Epithelial cell of prostate (primary cell): ENCODE measurements around the gene IQSEC1.

ENCODE experiments used
- DNase-seq: peaks from one replicate; pipeline ENCODE4 v3.0.0-alpha.2; 2011; ENCODE audit warnings: low read depth, low spot score
- H3K27ac ChIP-seq: fragments of 450-650 bp; 2 replicates; pipeline ENCODE4 v1.5.1; 2017; ENCODE audit warnings: mild to moderate bottlenecking

The IQSEC1 gene

DNA sequence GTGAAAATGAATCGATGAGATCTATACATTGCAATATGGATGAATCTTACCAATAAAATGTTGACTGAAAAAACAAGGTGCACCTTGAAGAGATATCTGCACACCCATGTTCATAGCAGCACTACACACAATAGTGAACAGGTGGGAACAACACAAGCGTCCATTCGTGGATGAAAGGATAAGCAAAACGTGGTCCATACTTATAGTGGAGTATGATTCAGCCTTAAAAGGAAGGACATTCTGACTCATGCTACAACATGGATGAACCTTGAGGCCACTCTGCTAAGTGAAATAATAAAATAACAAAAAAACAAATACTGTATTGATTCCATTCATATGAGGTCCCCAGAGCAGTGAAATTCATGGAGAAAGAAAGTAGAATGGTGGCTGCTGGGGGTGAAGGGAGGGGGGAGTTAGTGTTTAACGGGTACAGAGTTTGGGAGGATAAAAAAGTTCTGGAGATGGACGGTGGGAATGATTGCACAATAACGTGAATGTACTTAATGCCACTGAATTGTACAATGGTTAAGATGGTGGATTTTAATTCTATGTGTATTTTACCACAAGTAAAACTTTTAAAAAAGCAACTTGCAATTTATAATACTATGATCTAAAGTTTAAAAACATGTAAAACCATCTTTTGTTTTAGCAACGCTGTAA lies 35.6 kb downstream of the IQSEC1 start:
- no peak for DNase-seq
- H3K27ac ChIP-seq, result no peak overlapping the region

DNA sequence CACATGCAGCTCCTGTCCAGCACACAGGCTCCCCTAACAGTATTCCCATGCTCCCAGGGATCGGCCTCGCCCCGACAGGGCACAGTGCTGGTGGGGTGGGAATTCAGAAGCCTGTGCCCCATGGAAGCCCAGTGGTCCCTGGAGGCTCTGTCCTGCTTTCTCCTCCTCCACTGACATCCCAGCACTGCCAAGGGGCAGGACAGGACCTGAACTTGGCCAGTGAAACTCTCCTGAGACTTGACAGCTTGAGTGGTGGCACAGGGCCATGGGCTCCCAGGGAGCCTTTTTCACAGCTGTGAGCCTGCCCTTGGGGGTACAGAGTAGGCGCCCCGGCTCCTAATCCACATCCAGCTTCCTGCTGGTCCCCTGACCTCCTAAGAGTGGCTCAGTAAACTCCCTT lies 38.4 kb downstream of the IQSEC1 start:
- H3K27ac ChIP-seq, result no peak overlapping the region
- no peak for DNase-seq

DNA sequence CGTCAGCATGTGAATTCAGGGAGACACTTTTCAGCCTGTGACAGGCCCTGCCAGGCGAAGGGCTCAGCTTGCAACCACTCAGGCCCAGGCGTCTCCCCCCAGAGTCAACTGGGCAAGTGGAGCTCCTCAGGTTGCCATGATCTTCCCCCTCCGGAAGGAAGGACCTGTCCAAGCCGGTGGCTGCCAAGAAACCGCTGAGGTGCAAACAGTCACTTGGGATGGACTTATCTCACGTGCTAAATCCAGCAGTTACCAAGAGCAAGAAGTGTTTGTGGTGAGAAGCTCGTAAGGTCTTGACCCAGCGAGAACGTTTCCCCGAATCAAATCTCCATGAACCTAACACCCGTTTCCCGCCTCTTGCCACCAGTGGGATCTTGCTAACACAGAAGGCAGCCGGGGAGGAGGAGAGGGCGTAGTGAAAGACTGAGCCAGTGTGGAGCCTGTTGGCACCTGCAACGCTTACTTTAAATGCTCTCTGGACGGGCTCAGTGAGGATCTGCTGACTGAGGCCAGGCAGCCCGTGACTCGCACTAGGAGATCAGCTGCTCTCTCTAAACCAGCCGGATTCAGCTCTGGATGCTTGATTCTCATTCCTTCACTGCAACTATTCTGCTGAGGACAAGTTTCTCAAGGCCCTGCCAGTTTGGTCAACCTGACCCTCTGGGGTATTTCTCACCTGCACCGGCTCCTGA lies 39.0 kb downstream of the IQSEC1 start:
- H3K27ac ChIP-seq, result no peak overlapping the region
- no peak for DNase-seq

DNA sequence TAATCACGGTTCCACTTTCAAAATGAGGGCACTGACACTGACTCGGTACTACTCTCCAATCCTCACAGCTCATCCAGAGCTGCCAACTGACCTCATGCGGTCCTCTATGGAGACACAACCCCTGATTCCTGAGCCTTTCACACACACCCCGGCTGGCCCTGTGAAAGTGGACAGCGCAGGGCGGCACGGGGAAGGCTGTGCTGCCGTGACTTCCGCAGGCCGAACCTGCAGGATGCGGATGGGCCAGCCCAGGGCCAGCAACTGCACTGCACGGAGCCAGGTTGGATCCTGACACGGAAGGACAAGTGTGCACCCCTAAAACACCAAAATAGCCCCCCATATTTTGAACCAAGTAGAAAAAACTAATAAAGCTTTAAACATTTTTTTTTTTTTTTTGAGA lies 41.0 kb downstream of the IQSEC1 start:
- H3K27ac ChIP-seq, result no peak overlapping the region

DNA sequence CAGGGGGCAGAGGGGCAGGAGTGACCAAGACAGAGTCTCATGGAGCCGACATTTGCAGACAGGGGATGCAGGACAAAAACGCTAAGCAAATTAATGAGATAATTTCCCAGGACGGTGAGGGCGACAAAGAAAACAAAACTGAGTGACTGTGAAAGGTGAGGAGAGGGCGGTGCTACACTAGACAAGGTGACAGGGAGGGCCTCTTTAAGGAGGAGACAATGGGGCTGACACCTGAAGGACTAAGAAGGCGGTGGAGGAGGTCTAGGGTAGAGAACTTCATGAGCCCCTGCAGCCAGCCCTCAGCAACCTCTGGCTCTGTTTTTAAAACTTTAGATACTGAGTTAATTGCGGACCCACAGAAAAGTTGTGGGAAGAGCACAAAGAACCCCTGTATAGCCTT lies 41.6 kb downstream of the IQSEC1 start:
- no peak overlapping the region for H3K27ac ChIP-seq
- no peak for DNase-seq

More for the DNA sequence above, 41.0 kb downstream of the IQSEC1 start:
- DNase-seq, result no peak

DNA sequence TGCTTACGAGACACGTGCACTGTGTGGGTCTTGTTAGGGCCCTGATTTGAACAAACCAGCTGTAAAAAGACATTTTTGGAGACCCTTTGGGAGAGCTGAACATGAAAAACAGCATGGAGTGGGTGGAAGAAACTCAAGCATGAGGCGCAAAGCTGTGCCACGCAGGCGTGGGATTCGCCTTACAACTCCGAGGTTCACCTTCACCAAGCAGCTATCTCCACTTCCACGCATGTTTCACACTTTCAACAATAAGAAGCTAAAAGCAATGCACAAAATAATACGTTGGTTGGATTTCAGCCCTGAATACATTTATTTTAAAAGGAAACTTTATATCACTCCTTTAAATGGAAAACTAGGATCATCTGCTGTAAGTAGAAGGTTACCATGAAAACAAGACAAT lies 42.5 kb downstream of the IQSEC1 start:
- DNase-seq, result no peak
- H3K27ac ChIP-seq, result no peak overlapping the region

DNA sequence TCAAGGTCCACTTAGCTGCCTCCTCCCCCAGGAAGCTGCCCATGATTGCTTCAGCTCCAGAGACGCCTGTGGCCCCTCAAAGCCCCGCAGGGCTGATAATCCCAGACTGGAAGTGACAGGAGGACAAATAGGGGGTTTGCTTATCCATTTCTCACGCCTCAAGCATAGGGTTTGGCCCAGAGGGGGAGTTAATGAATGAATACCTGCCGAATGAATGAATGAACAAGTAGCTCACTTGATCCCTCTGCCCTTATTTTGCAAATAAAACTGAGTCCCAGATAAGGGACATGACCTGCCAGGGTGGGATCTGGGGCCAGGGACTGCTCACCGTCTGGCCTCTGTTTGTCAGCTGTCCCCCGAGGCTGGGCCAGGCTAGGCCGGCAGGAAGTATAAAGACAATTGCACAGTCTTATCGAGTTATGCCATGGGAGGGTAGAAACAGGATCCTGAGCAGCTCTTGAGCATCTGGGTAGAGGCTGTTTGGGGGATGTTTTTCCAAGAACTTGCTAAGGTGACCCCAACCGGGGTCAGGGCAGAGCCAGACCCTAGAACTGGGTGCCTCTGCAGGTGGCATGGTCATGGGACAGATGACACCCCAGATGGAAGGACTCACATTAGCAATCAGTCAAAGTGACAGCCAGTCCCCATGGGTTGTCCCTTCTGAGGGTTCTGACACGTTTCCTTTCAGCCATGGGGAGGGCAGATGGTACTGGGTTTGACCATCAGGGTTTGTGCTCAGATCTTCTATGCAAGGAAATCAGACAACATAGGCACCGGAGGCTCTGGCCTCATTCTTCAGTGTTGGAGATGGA lies 45.0 kb downstream of the IQSEC1 start:
- no peak for DNase-seq
- H3K27ac ChIP-seq, result no peak overlapping the region

DNA sequence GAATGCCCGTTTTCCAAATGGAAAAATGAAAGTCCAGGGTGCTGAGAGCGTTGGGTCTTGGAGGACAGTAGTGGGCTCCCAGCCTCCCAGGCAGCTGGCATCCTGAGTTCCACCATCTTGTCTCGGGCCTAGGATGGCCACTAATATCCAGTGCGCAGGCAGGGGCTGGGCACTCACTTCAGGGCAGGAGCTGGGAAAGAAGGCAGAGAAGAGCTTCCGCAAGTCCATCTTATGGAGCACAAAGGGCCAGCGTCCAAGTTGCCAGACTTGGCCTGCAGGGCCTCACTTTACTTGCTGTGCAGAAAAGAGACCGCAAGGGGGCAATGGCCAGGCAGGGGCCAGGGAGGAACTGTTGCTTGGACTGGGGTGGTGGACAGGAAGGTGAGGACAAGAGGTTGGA lies 46.1 kb downstream of the IQSEC1 start:
- no peak overlapping the region for H3K27ac ChIP-seq
- no peak for DNase-seq

DNA sequence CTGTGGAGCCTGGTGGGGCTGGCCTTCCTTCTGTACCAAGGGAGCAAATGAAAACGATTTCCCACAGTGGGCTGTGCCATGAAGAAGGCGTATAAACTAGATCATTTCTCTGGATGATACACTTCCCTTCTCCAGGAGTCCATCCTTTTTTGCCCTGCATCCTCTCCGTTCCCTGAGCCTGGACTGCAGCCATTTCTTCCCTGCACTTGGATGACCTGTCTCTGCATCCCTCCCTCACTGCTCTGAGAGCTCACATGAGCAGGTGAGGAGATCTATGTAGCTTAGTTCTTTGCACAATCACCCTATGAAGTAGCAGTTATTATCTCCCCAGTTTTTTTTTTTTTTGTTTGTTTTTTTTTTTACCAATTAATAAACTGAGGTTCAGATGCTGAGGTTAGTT lies 46.7 kb downstream of the IQSEC1 start:
- DNase-seq, result no peak
- no peak overlapping the region for H3K27ac ChIP-seq

DNA sequence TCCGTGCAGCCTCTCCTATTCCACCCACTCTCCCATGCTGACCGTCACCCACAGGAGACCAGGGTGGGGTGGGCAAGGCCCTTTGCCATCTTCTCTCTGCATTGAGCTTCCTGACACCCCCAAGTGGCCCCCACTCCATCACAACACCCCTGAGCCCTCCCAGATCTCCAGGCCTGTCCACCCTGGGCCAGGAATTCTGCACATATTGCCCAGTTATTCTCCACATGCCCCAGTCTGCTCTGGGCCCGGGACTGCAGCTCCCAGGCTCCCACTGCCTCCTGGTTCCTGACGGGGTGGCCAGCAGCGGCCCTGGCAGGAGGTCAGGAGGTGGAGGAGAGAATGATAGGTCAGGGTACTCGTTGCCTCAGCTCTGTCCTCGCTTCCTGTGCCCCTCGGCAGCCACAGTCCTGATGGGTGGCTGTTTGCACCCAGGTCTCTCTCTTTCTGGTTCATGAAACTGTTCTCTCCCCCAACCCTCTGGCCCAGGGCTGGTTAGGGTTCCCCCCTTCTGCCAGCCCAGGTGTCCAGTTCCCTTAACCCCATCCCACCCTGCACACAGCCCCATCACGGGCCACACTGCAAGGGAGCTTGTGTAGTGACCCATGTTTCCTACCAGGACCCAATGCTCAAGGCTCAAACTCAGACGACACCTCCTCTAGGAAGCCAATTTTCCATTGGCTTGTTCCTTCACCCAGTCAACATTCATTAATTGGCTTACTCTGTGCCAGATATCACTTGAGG lies 47.3 kb downstream of the IQSEC1 start:
- no peak for DNase-seq
- H3K27ac ChIP-seq, result no peak overlapping the region

DNA sequence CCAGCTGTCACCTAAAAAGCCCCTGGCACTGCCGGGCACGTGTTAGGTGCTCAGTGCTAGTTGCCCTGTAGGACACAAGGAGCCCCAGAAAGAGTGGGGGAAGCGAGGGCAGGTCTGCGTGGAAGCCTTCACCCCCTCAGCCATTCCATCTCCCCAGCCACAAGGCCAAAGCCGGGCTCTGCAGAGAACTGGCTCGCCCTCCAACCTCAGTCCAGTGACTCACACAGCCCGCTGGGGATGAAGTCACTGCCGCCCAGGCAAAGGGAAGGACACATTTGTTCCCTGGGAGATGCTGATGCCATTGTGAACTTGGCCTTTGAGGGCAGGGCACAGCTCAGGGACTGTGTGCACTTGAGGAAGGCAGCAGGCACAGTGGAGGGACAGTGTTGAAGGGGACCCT lies 48.1 kb downstream of the IQSEC1 start:
- DNase-seq, result no peak
- no peak overlapping the region for H3K27ac ChIP-seq

DNA sequence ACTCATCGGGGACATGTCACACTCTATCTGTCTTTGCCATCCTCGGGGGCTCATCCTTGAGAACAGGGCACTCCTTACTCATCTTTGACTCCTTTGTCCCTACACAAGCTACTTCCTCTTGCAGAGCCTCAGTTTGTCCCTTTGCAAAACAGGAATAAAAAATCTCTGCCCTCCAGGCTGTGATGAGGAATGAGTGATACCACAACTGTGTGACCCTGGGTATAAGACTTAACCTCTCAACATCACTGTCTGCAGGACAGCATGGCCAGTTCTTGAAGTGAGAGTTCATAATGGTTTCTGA lies 48.5 kb downstream of the IQSEC1 start:
- H3K27ac ChIP-seq, result no peak overlapping the region
- DNase-seq, result no peak

DNA sequence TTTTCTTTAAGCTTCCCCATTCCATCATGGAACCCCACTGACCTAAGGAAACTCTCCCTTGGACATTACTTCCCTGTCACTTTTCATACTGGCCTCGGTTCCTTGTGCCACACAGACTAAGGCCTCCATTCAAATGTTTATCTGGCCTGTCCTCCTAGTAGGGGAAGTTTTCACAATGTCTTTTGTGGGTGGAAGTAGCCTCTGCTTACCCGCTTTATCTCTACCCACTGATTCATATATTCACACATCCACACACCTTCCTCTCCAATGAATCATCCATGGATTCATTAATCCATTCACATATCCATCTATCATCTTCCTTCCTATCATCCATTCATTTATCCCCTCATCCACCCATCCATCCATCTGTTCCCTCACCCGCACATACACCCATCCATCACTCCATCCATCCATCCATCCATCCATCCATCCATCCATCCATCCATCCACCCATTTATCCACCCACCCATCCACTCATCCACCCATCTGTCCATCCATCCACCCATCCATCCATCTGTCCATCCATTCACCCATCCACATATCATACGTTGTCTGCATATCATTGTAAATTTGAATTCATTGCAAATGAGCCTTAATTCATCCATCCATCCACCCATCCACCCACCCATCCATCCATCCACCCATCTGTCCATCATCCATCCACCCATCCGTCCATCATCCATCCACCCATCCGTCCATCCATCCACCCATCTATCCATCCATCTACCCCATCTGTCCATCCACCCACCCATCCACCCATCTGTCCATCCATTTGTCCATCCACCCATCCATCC lies 49.1 kb downstream of the IQSEC1 start:
- DNase-seq, result no peak
- H3K27ac ChIP-seq, result no peak overlapping the region

DNA sequence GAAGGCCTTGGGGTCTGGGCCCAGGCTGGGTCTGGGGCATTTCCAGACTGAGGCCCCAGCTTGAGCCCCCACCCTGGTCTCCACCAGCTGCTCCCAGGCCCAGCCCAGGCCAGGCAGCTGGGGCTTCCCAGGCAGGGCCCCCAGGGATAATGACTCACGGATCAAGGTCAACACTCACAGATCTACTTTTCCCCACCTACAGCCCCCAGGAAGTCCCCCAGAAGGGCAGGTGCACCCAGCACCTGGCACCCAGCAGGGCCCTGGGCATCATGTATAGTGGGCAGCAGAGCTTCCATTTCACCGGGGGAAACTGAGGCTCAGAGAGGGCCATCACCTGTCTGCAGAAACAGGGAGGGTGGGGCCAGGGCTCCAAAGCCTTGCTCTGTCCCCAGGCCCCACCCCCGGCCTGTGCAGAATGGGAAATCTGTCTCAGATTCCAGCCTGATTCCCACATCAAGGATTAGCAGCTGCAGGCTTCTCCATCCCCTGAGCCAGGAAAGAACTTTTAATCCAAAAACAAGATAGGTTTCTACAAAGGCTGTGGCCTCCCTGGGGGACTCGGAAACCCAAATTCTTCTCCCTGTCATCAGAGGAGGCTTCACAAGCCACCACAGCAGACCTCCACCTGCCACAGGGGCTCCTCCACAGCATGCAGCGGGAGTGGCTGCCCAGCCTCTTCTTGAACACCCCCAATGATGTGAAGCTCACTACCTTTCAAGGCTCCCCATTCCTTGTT lies 49.8 kb downstream of the IQSEC1 start:
- no peak overlapping the region for H3K27ac ChIP-seq
- DNase-seq, result no peak

DNA sequence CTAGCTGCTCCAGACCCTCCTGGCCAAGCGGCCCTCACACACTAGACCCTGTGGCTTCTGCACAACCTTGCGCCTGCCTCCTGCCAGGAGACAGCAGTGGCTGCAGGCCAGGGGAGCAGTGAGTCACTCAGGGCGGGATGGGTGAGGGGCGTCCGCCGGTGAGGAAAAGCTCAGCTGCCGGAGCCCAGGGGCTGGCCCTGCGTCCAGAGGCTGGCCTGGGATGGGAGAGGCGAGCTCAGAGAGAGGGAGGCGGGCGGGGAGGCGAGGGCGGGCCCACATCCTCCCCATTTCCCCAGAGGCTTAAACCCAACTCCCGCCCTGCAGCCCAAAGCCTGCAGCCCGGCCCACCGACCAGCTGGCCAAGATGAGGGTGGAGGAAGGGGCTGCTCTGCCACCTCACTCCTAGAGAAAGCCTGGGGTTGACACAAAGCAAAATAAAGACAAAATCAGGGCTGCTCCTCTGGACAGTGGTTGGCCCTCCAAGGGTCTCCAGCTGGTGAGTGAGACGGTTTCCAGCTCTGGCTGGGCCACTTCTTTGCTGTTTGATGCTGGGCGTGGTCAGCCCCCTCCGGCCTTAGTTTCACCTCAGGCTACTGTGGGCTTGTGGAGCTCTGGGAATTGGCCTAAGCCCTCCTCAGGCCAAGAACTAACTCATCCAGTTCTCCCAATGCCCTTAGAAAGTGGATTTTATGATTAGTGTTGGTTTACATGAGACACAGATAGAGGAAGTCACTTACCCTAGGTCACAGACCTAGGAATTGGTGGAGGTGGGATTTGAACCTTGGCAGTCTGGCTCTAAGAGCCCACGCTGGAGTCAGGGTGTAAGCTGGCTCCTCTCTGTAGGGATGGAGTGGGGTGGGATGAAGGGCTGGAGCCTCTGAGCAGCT lies 50.6 kb downstream of the IQSEC1 start:
- no peak for DNase-seq
- H3K27ac ChIP-seq, result no peak overlapping the region

DNA sequence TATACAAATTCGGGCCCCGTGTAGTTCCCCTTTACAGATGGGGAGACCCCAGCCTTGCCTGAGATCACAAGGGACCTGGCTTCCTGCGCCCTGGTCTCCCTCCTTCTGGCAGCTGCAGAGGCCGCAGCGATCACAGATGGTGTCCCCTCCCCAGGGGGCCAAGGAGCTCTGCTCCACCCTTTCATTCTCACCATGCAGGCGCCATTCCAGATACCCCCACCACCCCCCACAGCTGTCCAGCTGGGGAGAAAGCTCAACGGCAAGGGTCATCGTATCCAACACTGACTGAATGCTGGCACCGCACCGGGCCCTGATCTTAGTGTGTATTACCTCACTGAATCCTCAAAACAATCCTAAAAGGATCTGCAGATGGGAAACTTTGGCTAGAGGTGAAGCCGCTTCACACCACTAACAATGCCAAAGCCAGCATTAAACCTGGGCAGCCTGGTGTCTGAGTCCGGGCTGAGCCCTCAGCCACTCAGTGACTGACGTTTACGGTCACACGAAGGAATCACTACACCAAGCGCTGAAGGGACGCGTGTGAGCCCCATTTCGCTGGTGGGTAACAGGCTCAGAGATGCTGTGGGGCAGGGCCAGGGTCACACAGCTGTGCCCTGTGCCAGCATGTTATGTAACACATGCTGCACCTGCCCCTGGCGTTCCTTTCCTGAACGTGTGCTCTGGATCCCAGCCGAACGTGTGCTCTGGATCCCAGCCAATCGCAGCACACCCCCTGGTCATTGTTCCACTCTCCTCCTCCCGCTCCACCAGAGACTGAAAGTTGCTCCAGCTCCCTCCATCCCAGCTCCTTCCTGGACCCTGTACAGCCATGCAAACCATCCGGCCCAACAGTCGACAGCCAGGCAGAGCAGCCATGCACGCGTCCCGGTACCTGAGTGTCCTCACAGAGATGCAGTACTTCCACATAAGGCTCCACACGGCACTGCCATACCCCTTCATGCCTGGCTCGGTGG lies 51.8 kb downstream of the IQSEC1 start:
- no peak overlapping the region for H3K27ac ChIP-seq
- DNase-seq, result no peak

DNA sequence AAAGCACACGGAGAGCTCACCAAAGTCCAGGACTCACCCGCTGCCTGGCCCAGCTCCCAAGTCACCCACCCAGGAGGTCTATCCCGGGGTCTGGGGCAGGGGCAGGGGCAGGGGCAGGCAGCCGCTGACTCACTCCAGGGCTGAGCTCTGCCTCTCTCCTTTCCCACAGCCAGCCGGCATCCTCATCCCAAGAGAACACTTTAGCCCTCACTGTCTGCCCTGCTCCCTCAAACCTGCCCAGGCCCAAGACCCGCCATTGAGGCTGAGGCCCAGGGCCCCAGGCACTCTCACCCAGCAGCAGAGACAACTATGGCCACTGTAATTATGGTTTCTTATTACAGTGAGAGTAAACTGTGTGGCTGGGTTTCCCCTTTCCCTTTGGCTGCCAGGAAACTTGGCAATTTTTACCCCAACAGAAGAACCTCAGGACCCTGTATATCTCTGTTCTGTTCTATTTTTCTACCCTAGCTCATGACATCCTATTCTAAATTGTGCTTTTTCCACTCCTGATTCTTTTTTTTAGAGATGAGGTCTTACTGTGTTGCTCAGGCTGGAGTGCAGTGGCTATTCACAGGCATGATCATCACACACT lies 53.0 kb downstream of the IQSEC1 start:
- no peak for DNase-seq
- H3K27ac ChIP-seq, result no peak overlapping the region
